ENCODE measurements around the gene FOXJ2.
"Not testable (repeated sequence)": the region's sequence is repeated elsewhere in the genome, so short reads cannot be mapped to it uniquely, and the experiment has no call there.

FOXJ2 gene

GRCh38 chr12:8031017-8031416 lies 1.5 kb upstream of the FOXJ2 start:
- not testable (repeated sequence) for DNase-seq

GRCh38 chr12:8031872-8032241 lies 659 bp upstream of the FOXJ2 start:
- no peak for DNase-seq

GRCh38 chr12:8033153-8034044 lies 883 bp downstream of the FOXJ2 start:
- peak; percentile 69 for DNase-seq

GRCh38 chr12:8034802-8035201 lies 2.3 kb downstream of the FOXJ2 start:
- peak; percentile 28 for DNase-seq

GRCh38 chr12:8035440-8036010 lies 3.0 kb downstream of the FOXJ2 start:
- no peak for DNase-seq

- no peak for DNase-seq
These were observed 3.8 kb downstream of the FOXJ2 start for GRCh38 chr12:8036346-8036745.

- DNase-seq: no peak
These were observed 4.6 kb downstream of the FOXJ2 start for GRCh38 chr12:8037046-8037663.

GRCh38 chr12:8037947-8038346 lies 5.4 kb downstream of the FOXJ2 start:
- no peak for DNase-seq

- DNase-seq: peak; percentile 55
These were observed 6.2 kb downstream of the FOXJ2 start for GRCh38 chr12:8038659-8039114.

GRCh38 chr12:8040791-8041190 lies 8.3 kb downstream of the FOXJ2 start:
- DNase-seq: no peak

- peak; percentile 74 for DNase-seq
These were observed 13.7 kb downstream of the FOXJ2 start for GRCh38 chr12:8045952-8046944.

GRCh38 chr12:8047842-8048241 lies 15.3 kb downstream of the FOXJ2 start:
- no peak for DNase-seq

GRCh38 chr12:8048906-8049305 lies 16.4 kb downstream of the FOXJ2 start:
- no peak for DNase-seq

- DNase-seq: no peak
These were observed 18.2 kb downstream of the FOXJ2 start for GRCh38 chr12:8050600-8051250.

GRCh38 chr12:8052679-8053078 lies 20.2 kb downstream of the FOXJ2 start:
- no peak for DNase-seq

GRCh38 chr12:8054816-8055215 lies 22.3 kb downstream of the FOXJ2 start:
- no peak for DNase-seq

- no peak for DNase-seq
These were observed 24.8 kb downstream of the FOXJ2 start for GRCh38 chr12:8057306-8057705.

- no peak for DNase-seq
These were observed 25.3 kb downstream of the FOXJ2 start for GRCh38 chr12:8057839-8058238.

- DNase-seq: no peak
These were observed 26.0 kb downstream of the FOXJ2 start for GRCh38 chr12:8058506-8058905.

GRCh38 chr12:8064131-8064530 lies 31.6 kb downstream of the FOXJ2 start:
- no peak for DNase-seq

GRCh38 chr12:8065991-8066594 lies 33.6 kb downstream of the FOXJ2 start, which contains the start of gene C3AR1:
Gene C3AR1 (minus strand): TSS chr12:8066359. CDS start chr12:8060185, 6,174 bp downstream.
- peak; percentile 73 for DNase-seq

GRCh38 chr12:8069582-8069981 lies 37.1 kb downstream of the FOXJ2 start:
- DNase-seq: no peak
